GM13976 (cell line): ENCODE measurements around the gene CPN2.

Experiments
- DNase-seq: peaks from one replicate; pipeline ENCODE4 v3.0.0; 2012; ENCODE audit warnings: low spot score
- CTCF ChIP-seq: IDR thresholded peaks from 2 replicates; pipeline ENCODE4 v1.5.1; 2012; ENCODE audit warnings: borderline replicate concordance, mild to moderate bottlenecking; ENCODE audit not compliant: insufficient read depth; ENCODE audit errors: extremely low read depth, missing control alignments, control extremely low read depth
- in situ Hi-C: fragments of 300-500 bp; cut with MboI; formaldehyde crosslinking; loops from one replicate; pipeline ENCODE4 v1.12.0; 2022; ENCODE audit warnings: low sequenced_read_pairs, mixed read lengths, inconsistent platforms; ENCODE audit not compliant: unreplicated experiment

CPN2 gene

DNA sequence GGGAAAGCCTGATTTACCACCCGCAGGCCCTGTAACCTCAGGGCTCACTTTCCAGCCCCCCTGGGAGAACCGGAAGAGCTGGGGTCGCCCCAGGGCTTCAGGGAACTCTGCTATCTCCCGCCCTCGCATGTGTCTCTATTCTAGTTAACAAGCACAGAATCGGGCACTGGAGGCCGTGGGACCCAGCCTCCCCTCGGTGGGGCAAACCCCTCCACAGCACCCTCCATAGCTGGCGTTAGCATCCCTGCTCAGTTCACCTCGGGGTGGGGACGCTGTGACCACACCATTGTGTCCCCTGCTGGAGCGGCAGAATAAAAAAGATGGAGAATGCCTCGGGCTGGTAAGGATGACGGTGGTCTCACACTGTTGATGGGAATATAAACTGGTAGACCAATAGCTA is 21.9 kb upstream of the CPN2 start:
- in situ Hi-C loops, result no loop called here
- DNase-seq, result no peak
- TF ChIP-seq CTCF, result no peak

- DNase-seq, result no peak
- TF ChIP-seq CTCF, result no peak
- in situ Hi-C loops, result no loop called here
These were observed 19.6 kb upstream of the CPN2 start for GRCh38 chr3:194370753-194371152.

GRCh38 chr3:194369522-194370279 is 18.6 kb upstream of the CPN2 start, which contains the start of gene LRRC15:
TSS of gene LRRC15 (minus strand) at chr3:194369743. CDS start at chr3:194361043, 8,700 bp downstream.
- no peak for TF ChIP-seq CTCF
- in situ Hi-C loops, result no loop called here
- DNase-seq, result no peak

DNA sequence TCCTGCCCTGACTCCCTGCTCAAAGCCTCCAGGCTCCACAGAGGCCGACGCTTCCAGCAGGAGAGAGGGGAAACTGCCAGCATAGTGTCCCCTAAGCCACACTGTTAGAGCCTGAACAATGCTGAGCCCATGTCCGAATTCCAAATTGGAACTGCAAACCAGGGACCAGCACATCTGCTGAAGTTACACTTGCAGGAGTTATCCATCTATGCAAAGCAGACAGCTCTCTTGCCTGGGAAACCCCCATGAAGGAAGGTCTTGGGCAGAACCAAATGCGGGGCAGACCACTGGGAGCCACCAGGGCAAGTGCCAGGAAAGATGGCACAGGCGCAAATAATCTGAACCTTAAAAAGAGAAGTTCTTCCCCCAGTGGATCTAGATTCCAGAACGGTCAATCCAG is 17.8 kb upstream of the CPN2 start:
- in situ Hi-C loops, result no loop called here
- no peak for TF ChIP-seq CTCF
- no peak for DNase-seq

- in situ Hi-C loops, result no loop called here
- no peak for DNase-seq
- no peak for TF ChIP-seq CTCF
These were observed 17.1 kb upstream of the CPN2 start for GRCh38 chr3:194367992-194368841.

DNA sequence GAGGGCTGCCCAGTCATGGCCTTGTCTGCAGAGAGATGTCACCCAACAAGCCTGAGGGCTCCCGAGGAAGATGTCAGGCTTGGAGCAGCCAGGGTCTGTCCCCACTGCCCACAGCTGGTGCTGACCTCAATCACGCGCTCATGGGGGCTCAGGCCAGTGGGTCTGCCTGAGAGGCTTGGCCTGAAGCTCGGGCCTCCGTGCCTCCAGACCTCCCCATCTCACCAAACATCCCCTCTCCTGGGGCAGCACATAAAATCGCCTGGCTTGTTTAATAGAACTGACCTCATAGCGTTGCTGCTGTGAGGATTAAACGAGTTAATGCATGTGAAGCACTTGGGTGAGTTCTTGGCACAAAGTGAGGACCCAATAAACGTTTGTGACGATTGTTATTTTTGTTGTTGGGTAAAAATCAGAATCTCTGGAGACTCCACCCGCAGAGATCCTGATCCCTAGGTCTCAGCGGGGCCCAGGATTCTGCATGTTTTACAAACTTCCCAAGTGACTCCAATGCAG is 14.9 kb upstream of the CPN2 start:
- no peak for TF ChIP-seq CTCF
- no peak for DNase-seq
- in situ Hi-C loops, result no loop called here
